HepG2 (cell line): Measurements from ENCODE around the gene TUBA4B. TPM values are rescaled to one million over a fixed set of nuclear protein-coding genes. Genes with fewer than 3 reads are reported as not detected.

Source experiments
- ATAC-seq: fragments of 200-7000 bp; cut with Tn5 transposase; 3 replicates; pipeline ENCODE4 v1.9.1; 2020; ENCODE audit warnings: mild to moderate bottlenecking, moderate library complexity
- BruUV-seq: library from RNA; stranded (reverse); fragments of 400-500 nt; replicated peaks from 2 replicates; lab custom pipeline; 2021; lab: Mats Ljungman, UMichigan
- CTCF ChIA-PET: fragments of 300-600 bp; formaldehyde crosslinking; extraction: SDS; loops from one replicate; lab custom pipeline; 2021; ENCODE audit warnings: low total read pairs, inconsistent platforms, low intra/inter-chr PET ratio; lab: Yijun Ruan, JAX
- POLR2A ChIA-PET: fragments of 350-600 bp; sonication (Branson Sonifier 250); formaldehyde crosslinking; loops from one replicate; lab custom pipeline; 2020; ENCODE audit warnings: antibody characterized with exemption, inconsistent platforms; lab: Yijun Ruan, JAX
- DNase-seq: peaks from one replicate; pipeline ENCODE4 v3.0.0-alpha.2; 2015; ENCODE audit warnings: low spot score
- FAIRE-seq: peaks from 3 replicates; lab custom pipeline; 2011; peaks lifted over from hg19 to GRCh38; lab: Jason Lieb, UNC
- H2AFZ ChIP-seq: one replicate; pipeline ENCODE4 v1.6.1; 2011; ENCODE audit warnings: low read length, inconsistent platforms
- H3K27ac ChIP-seq: fragments of 300-600 bp; 3 replicates; pipeline ENCODE4 v1.8.0; 2011; ENCODE audit warnings: mixed run types, mild to moderate bottlenecking, mixed read lengths, low read length, inconsistent platforms; ENCODE audit not compliant: insufficient read depth; ENCODE audit errors: extremely low read length
- H3K27me3 ChIP-seq, 2 experiments: fragments of 200-600 bp in 1 of 2; 2 replicates in 1 of 2; 3 replicates in 1 of 2; pipeline versions ENCODE4 v1.6.0 to v1.8.0; 2011; ENCODE audit warnings: low read length in 2 of 2, mild to moderate bottlenecking in 2 of 2, moderate library complexity in 2 of 2, inconsistent platforms in 1 of 2; ENCODE audit not compliant: insufficient read depth in 2 of 2, control insufficient read depth in 1 of 2
- H3K36me3 ChIP-seq, 2 experiments: fragments of 200-600 bp in 1 of 2; replicated peaks in 1 of 2; 2 replicates in 1 of 2; 3 replicates in 1 of 2; pipeline versions ENCODE4 v1.5.1 to v1.8.0; 2011; ENCODE audit warnings: low read length in 2 of 2, inconsistent platforms in 1 of 2; ENCODE audit not compliant: insufficient read depth in 2 of 2, control insufficient read depth in 1 of 2
- H3K4me1 ChIP-seq: 2 replicates; pipeline ENCODE4 v1.5.1; 2012; ENCODE audit warnings: low read length, inconsistent platforms; ENCODE audit not compliant: insufficient read depth
- H3K4me2 ChIP-seq: 2 replicates; pipeline ENCODE4 v1.6.0; 2011; ENCODE audit warnings: low read depth, low read length, inconsistent platforms
- H3K4me3 ChIP-seq, 3 experiments: fragments of 200-600 bp in 1 of 3; sonication (generic), shearing (Covaris generic) in 1 of 3; replicated peaks in 1 of 3; 2 replicates each; pipeline ENCODE4 v1.5.1; 2011 to 2016; ENCODE audit warnings: low read length in 3 of 3, inconsistent platforms in 2 of 3, low read depth in 2 of 3, mild to moderate bottlenecking in 2 of 3, control low read depth in 1 of 3, mixed read lengths in 1 of 3; ENCODE audit not compliant: insufficient read depth in 1 of 3
- H3K79me2 ChIP-seq: one replicate; pipeline ENCODE4 v1.6.1; 2011; ENCODE audit warnings: low read length, inconsistent platforms; ENCODE audit not compliant: insufficient read depth
- H3K9ac ChIP-seq: 2 replicates; pipeline ENCODE4 v1.6.0; 2011; ENCODE audit warnings: mild to moderate bottlenecking, low read depth, low read length, inconsistent platforms; ENCODE audit not compliant: insufficient read depth
- H3K9me3 ChIP-seq: 2 replicates; pipeline ENCODE4 v1.5.1; 2012; ENCODE audit warnings: mild to moderate bottlenecking, low read length
- H4K20me1 ChIP-seq: 2 replicates; pipeline ENCODE4 v1.6.0; 2011; ENCODE audit warnings: inconsistent platforms, mild to moderate bottlenecking, low read length, moderate library complexity; ENCODE audit not compliant: insufficient read depth
- ZNF121 ChIP-seq: sonication (generic); formaldehyde crosslinking; IDR thresholded peaks from 2 replicates; pipeline ENCODE4 v1.5.0; 2020; ENCODE audit warnings: mild to moderate bottlenecking, missing genetic modification reagents
- ZNF720 ChIP-seq: sonication (generic); formaldehyde crosslinking; IDR thresholded peaks from 2 replicates; pipeline ENCODE4 v1.4.0; 2020; ENCODE audit warnings: missing genetic modification reagents
- ZNF776 ChIP-seq: sonication (generic); formaldehyde crosslinking; IDR thresholded peaks from 2 replicates; pipeline ENCODE4 v1.4.0; 2020; ENCODE audit warnings: mild to moderate bottlenecking, missing genetic modification reagents
- WGBS: methylation state at CpG from one replicate; pipeline ENCODE4 v1.1.6; 2017; ENCODE audit warnings: low lambda C conversion rate; 5-methylcytosine and 5-hydroxymethylcytosine counted together
- in situ Hi-C: cut with HindIII; loops from 2 replicates; pipeline ENCODE4 v1.10.0; 2017; ENCODE audit warnings: low pct_unique_long_range_greater_than_20kb; ENCODE audit not compliant: extremely low pct_ligation_motif_present
- intact Hi-C: fragments of 100-400 bp; cut with micrococcal nuclease; formaldehyde crosslinking; loops from one replicate; pipeline ENCODE4 v1.10.0; 2022; ENCODE audit not compliant: unreplicated experiment
- polyA plus RNA-seq, 8 experiments: library from polyadenylated mRNA; depleted of rRNA in 3 of 8; stranded (reverse) in 7 of 8; unstranded in 1 of 8; fragments of >200 nt; fragmentation: Illumina TruSeq in 4 of 8; extraction: Trizol in 4 of 8; gene quantifications; 2 replicates each; pipeline versions ENCODE4 v1.2.1 to v1.2.3, GENCODE V29; 2011 to 2016; ENCODE audit warnings: low read depth in 4 of 8, missing spikeins in 1 of 8, mixed read lengths in 1 of 8; ENCODE audit not compliant: insufficient read depth in 1 of 8
- total RNA-seq, 5 experiments: library from RNA; depleted of rRNA; stranded (reverse); fragments of >200 nt; fragmentation: Illumina TruSeq; extraction: Trizol; gene quantifications; 2 replicates each; pipeline ENCODE4 v1.2.3, GENCODE V29; 2016; ENCODE audit warnings: low read depth in 1 of 5
- TF ChIP-seq, protein P1 (sequence below): fragments of 450-650 bp; IDR thresholded peaks from 2 replicates; pipeline ENCODE4 v1.6.1; 2016

Gene TUBA4B
- total and polyA plus RNA-seq, 2 of the 13 experiments (the other 11 are each of a cell fraction or from before 2014, with no cell fraction given): 0.18 to 0.22 TPM

DNA sequence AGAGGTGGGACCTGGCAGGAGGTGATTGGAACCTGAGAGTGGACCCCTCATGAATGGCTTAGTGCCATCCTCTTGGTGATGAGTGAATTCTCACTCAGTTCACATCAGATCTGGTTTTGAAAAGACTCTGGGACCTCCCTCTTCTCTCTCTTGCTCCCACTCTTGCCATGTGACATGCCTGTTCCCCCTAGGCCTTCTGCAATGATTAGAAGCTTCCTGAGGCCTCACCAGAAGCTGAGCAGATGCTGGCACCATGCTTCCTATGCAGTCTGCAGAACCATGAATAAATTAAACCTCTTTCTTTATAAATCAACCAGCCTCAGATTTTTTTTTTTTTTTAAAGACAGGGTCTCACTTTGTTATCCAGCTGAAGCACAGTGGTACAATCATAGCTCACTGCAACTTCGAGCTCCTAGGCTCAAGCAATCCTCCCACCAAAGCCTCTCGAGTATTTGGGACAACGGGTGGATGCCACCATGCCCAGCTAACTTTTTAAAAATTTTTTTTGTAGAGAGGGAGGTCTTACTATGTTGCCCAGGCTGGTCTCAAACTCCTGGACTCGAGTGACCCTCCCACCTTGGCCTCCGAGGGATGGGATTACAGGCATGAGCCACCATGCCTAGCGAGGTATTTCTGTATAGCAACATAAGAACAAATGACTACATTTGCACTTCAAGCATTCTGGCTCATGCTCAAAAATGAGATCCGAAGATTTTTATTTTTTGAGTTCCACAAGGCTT, 48.4 kb upstream of the TUBA4B start:
- Histone ChIP-seq H3K27me3 (no peaks in the 10 kb centered on the region; a peak in 1 of 5 replicates), H3K9me3 (no peaks in the 10 kb centered on the region), H3K9ac (no peak overlapping the region), H2AFZ (no peak overlapping the region), H3K79me2 (peaks cover 6% of the 10 kb centered on the region), H3K36me3 (peaks cover 2 to 6% of the 10 kb centered on the region in 2 experiments), H3K4me3 (no peak overlapping the region), H3K4me1 (peaks cover 53% of the 10 kb centered on the region), H3K27ac (no peak overlapping the region), H4K20me1 (no peaks in the 10 kb centered on the region), H3K4me2 (no peak overlapping the region)
- ChIA-PET CTCF (no interaction called here), POLR2A (interaction anchor here (1.3 to 1.4 kb wide), 2 partner anchors 28 to 183 kb away, joined by 3 to 6 read pairs; partner anchors contain the start of genes CNPPD1 and DNPEP)
- in situ Hi-C loops: loop anchor here (5.0 kb wide), 1 partner anchor 32 kb away; the partner anchor contains the start of gene SLC23A3
- intact Hi-C loops: no loop called here
- no peak for FAIRE-seq
- TF ChIP-seq ZNF720 (CRISPR knock-in tag) (no peak), ZNF776 (CRISPR knock-in tag) (0 out of 2 replicates have a peak, but pooled peaks have one; percentile 50)
- DNase-seq: no peak
- ATAC-seq: no peak
- WGBS: 88% methylated on average over 7 of the region's 7 CpGs
- no TSS peak for BruUV-seq

DNA sequence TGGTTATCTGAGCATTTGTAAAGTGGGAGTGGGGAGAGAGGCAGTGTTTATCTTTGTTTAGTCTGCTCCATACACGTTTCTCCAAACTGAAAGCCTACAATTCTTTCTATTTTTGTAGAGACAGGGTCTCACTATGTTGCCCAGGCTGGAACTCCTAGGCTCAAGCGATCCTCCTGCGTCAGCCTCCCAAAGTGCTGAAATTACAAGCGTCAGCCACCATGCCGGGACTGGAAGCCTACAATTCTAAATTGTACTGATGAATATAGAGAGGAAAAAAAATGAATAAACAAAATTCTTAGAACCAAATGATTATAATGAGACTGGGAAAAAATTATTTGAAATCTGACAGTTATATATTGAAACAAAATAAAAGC, 47.9 kb upstream of the TUBA4B start:
- Histone ChIP-seq H3K4me2 (no peak overlapping the region), H3K9ac (no peak overlapping the region), H3K27ac (no peak overlapping the region), H3K4me3 (no peak overlapping the region), H3K27me3 (no peaks in the 10 kb centered on the region; a peak in 1 of 5 replicates), H4K20me1 (no peaks in the 10 kb centered on the region), H3K79me2 (peaks cover 6% of the 10 kb centered on the region), H3K36me3 (peaks cover 2 to 11% of the 10 kb centered on the region in 2 experiments), H2AFZ (no peak overlapping the region), H3K9me3 (no peaks in the 10 kb centered on the region), H3K4me1 (peaks cover 53% of the 10 kb centered on the region)
- ChIA-PET POLR2A (interaction anchor here (1.4 to 5.6 kb wide), 2 partner anchors 12 to 29 kb away, joined by 3 to 196 read pairs; partner anchors contain the start of genes ABCB6 and CNPPD1), CTCF (interaction anchor here (0.9 kb wide), 1 partner anchor 90 kb away, joined by 3 read pairs; no protein-coding TSS in a partner anchor)
- WGBS: 83% methylated on average over 5 of the region's 5 CpGs
- DNase-seq (no peak), ATAC-seq (no peak), FAIRE-seq (no peak)
- intact Hi-C loops: no loop called here
- in situ Hi-C loops: loop anchor here (5.0 kb wide), 1 partner anchor 33 kb away; the partner anchor contains the start of gene SLC23A3
- BruUV-seq: no TSS peak
- TF ChIP-seq, protein P1, sequence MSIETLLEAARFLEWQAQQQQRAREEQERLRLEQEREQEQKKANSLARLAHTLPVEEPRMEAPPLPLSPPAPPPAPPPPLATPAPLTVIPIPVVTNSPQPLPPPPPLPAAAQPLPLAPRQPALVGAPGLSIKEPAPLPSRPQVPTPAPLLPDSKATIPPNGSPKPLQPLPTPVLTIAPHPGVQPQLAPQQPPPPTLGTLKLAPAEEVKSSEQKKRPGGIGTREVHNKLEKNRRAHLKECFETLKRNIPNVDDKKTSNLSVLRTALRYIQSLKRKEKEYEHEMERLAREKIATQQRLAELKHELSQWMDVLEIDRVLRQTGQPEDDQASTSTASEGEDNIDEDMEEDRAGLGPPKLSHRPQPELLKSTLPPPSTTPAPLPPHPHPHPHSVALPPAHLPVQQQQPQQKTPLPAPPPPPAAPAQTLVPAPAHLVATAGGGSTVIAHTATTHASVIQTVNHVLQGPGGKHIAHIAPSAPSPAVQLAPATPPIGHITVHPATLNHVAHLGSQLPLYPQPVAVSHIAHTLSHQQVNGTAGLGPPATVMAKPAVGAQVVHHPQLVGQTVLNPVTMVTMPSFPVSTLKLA: no peak
- TF ChIP-seq ZNF121 (CRISPR knock-in tag): peak; percentile 75; the same call in 1 of the 2 replicates
